Ureter (tissue), 1 donor: ENCODE measurements around the gene AMBRA1. TPM values are rescaled to one million over a fixed set of nuclear protein-coding genes. Genes with fewer than 3 reads are reported as not detected.

Experiments used
- DNase-seq: peaks from one replicate; pipeline ENCODE4 v3.0.0-alpha.2; 2020; ENCODE audit warnings: low spot score
- total RNA-seq: library from RNA; stranded (reverse); gene quantifications from one replicate; pipeline ENCODE4 v1.2.4, GENCODE V29; 2023
- donor health status: DM: yes; HTN: yes; CAD: no.

The AMBRA1 gene
- total RNA-seq, 1 donor from 2014 or later, result 56.0 TPM

DNA sequence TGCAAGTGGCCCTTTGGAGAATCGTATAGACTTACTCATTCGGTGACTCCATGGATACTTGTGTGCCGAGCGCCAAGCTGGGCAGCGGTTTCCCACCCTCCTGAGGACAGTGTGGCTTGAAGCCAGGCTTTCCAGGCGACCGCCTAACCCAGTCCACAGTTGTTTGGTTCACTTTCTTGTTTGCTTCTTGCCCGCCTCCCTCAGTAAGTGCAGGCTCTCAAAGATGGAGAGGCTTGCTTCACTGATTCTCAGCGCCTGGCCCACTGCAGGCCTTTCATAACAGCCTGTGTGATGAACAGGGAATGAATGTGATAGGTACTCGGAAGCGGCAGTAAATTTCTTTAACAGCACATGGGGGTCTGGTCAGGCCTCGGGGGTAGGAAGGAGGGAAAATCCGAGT, 223.6 kb downstream of the AMBRA1 start:
- DNase-seq, result no peak

DNA sequence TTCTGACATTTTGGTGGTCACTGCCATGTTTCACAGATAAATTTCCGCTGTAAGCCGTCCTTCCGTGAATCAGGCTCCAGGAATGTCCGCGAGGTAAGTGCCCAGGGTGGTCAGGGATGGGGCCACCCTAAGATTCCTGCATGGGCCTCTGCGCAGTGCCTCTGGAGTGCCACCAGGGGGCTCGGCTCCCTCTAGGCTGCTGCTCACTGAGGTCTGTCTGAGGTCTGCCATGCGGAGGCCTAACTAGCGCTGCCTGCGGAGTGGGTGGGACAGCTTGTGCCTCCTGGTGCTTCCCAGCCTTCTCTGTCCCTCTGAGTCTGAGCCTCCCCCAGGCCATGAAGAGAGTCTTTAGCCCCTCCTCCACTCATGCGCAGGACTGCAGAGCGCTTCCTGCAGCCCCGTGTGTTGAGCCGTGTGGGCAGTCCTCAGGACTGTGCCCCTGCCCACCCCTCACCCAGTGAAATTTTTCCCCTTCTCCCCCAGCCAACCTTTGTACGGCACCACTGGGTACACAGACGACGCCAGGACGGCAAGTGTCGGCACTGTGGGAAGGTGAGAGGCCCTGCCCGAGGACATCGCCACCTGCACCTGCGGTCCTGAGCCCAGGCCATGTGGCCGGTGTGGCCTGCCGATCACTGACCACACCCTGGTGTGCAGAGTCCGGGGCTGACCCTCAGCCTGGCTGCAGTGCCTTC, 224.2 kb downstream of the AMBRA1 start:
- DNase-seq, result no peak

DNA sequence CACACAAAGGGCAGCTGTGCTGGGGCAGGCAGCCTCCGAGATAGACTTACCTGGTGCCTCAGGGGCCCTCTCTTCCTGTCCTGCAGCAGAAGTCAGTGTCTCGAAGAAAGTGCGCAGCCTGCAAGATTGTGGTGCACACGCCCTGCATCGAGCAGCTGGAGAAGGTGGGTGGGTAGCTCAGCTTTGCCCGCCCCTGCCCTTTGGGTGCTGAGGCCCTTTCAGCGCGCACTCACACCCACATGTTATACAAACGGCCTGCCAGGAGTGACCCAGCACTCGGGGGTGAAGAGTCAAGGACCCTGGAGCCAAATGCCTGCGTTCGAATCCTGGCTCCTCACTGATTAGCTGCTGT, 225.9 kb downstream of the AMBRA1 start:
- no peak for DNase-seq

DNA sequence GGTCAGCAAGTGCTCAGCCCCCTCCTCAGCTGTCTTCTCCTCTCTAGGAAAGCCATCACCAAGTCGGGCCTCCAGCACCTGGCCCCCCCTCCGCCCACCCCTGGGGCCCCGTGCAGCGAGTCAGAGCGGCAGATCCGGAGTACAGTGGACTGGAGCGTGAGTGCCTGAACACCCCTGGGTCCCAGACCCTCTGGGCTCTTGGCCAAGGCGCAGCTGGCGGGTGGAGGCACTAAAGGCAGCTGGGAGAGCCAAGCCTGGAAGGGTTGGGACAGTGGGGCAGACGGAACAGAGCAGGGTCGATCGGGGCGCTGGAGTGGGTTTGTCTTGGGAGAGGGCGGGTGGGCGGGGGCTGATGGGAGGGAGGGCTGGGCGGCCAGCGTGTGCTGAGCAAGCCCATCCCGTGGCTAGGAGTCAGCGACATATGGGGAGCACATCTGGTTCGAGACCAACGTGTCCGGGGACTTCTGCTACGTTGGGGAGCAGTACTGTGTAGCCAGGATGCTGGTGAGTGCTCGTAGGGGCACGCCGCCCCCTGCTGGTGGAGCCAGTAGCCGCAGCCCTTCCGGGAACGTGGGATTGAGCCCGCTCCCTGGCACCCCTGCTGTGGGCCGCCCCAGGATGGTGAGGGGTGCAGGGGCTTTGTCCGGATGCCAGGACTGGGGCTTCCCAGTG, 226.4 kb downstream of the AMBRA1 start:
- no peak for DNase-seq

DNA sequence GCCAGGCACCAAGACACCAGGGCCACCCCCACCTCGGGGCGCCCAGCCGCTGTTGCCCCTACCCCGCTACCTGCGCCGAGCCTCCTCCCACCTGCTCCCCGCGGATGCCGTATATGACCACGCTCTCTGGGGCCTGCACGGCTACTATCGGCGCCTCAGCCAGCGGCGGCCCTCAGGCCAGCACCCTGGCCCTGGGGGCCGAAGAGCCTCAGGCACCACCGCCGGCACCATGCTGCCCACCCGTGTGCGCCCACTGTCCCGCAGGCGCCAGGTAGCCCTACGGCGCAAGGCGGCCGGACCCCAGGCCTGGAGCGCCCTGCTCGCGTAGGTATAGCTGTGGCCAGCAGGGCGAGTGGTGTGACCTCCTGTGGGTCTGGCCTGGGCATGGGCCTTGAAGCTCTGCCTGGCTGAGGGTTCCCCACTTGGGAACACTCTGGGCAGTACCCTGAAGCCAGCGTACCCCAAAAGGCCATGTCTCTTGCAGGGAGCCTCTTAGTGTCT, 227.1 kb downstream of the AMBRA1 start:
- no peak for DNase-seq

DNA sequence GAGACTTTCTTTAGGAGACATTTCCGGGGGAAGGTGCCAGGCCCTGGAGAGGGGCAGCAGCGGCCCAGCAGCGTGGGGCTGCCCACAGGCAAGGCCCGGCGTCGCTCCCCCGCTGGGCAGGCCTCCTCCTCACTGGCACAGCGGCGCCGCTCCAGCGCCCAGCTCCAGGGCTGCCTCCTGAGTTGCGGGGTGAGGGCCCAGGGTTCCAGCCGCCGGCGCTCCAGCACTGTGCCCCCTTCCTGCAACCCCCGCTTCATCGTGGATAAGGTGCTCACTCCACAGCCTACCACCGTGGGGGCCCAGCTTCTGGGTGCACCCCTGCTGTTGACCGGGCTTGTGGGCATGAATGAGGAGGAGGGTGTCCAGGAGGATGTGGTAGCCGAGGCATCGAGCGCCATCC, 227.6 kb downstream of the AMBRA1 start:
- DNase-seq, result no peak

DNA sequence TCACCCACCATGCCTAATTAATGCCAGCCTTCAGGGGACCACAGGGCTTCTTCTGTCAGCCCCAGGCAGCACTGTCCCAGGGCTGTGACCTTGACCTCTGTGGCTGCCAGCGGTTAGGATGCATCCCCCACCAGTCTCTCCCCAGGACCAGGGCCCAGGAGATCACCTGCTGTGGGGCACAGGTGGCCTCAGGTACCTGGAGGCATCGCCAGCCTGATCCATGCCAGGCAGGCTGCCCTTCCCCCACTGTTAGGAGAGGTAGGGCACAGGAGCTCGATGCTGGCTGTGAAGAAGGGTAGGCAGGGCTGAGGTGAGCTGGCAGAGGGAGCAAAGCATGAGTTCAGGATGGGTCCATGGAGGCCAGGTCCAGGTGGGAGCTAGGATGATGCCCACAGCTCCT, 229.0 kb downstream of the AMBRA1 start:
- no peak for DNase-seq

DNA sequence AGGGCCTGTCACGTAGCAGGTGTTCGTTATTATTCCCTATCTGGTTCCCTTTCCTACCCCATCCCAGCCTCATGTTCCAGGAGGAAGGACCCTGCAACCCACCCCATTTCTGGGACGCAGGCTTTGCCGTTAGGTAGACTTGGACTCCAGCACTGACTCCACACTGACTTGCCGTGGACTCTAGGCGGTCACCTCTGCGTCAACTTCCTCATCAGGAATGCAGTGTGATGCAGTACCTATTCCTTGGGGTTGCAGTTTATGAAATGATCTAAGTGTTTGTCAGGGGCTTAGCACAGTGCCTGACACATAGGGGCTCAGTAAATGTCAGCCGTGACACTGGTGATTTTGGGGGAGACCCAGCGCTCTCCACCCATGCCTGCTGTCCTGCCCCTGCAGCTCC, 229.8 kb downstream of the AMBRA1 start:
- DNase-seq, result no peak

DNA sequence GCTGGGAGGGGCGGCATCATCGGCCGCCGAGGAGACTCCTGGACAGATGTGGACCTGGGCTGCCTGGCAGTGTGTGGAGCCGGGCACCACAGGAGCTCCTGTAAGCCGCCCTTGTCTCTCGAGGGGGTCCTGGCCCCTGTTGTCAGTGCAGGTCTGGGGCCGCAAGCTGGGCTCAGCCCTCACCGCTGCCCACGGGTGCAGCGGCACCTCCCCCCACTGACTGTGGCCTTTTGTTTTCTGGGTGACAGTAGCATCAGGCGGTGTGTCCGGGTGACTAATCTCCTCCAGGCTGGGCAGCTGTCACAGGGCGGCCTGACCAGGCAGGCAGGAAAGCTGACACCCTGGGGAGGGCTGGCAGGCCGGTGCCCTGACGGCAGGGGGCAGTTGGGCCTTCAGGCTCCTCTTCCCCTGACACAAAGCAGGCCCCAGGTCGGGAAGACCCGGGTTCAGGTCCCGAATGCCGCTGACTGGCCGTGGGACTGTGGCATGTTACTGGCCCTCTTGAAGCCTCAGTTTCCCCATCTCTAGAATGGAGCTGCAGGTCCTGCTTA, 230.3 kb downstream of the AMBRA1 start:
- no peak for DNase-seq

DNA sequence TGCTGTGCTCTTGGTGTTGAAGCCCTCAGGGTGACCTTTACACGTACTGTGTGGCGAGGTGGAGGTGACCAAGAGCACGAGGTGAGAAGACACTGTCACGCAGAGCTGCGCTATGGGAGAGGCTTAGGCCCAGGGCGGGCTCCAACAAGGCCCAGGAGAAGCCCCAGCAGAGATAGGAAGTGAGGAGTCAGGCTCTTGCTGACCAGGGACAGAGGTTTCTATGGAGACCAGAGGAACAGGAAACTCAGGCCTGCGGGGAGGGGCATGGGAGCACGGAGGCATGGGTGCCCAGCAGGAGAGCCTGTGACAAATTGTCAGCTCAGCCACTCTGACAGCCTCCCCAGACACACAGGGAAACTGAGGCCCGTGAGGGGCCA, 230.8 kb downstream of the AMBRA1 start:
- DNase-seq, result peak; percentile 79

DNA sequence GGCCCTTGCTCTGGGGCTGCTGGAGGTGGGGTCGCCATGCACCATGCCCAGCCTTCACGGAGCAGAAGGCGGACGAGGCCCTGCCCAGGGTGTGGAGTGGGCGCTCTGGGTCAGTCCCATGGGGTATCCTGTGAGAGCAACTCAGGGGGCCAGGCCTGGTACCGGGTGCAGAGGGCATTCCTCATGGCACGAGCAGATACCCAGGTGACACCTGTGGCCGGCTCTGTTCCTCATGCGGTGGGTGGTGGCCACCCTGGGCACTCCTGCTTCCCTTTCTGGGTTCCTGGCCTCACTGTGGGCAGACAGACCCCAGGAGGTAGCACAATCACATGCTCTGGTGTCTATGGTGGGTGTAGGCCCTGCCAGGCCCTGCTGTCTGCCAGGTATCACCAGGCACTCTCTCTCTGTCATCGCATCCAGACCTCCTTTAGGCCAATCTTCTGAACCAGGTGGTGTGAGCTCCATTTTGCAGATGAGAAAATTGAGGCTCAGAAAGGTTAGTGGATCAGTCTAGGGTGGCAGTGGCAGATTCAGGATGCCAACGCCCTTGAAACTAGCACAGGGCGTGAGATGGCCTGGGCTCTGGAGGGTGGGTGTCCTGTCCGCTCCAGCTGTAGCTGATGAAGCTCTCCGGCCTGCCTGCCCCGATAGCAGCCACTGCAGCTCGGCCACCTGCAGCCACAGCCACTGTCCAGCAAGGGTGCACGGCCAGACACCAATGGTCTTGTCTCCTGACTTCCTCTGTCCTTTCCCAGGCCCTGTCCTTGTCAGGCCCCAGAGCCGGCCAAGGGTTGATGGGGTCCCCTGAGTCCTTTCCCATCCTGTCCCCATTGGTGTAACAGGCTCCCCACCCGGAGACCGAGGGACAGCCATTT, 231.4 kb downstream of the AMBRA1 start:
- no peak for DNase-seq

DNA sequence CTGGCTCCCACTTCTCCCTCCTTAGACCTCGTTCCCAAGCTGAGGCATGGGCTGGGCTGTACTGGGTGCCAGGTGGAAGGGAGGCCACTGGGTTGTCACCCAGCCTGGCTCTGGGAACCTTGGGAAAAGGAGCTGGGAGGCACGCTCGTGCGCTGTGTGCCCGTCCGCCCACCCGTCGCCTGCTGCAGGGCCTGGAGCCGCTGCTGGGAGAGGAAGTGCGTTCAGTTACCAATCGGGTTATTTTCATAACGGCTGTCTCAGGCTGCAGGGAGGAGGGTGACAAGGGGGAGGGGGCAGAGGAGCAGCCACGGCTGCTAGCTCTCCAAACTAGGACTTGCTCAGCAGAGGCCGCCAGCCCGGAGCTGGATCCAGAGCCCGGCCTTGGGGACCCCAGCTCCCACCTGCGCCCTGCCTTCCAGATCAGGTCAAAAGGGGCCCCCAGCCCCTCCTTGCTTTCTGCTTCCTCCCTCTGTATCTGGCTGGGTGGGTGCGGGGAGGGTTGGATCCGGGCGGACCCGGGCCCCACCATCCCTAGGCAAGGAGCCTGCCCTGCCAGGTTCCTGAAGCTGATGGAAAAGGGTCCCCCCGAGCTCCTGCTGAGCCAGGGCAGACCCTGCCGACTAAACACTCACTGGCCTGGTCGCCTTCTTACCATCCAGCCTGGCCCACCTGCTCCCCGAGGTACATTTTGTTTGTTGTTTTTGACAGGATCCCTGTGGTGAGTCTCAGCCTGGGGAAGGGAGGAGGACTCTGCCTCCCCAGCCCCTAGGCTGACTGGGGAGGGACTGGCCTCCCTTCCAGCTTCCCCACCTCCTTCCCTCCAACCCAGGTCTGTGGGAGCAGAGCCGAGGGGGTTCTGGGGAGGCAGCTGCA, 232.3 kb downstream of the AMBRA1 start:
- peak; percentile 69 for DNase-seq

DNA sequence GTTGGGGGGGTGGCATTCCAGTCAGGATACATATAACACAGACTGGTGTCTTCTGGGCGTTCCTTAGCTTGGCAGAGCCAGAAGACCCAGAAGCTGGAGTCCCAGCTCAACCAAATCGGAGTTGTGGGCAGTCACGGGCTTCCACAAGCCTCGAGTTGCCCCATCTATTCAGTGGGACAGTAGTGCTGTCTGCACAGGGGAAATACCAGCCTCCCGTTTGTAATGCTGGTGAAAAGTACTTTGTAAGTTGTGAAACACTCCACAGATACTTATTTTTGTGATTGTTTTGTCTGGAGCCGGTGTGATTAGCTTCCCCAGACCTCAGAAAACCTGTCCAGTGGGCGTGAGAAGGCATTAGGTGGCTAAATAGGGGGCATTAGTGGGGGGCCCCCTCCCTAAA, 232.9 kb downstream of the AMBRA1 start:
- no peak for DNase-seq

DNA sequence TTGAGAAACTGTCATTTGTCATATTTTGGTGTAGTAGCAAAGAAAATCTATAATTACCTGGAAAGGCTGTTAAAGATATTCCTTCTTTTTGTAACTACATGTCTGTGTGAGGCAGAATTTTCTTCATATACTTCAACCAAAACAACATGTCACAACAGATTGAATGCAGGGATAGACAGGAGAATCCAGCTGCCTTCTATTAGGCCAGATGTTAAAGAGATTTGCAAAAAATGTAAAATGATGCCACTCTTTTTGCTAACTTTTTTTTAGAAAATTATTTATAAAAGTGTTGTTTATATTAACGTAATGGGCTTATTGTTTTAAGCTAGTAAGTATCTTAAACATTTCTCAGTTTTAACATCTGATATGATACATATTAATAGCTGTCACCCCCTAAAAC, 233.9 kb downstream of the AMBRA1 start:
- DNase-seq, result no peak

DNA sequence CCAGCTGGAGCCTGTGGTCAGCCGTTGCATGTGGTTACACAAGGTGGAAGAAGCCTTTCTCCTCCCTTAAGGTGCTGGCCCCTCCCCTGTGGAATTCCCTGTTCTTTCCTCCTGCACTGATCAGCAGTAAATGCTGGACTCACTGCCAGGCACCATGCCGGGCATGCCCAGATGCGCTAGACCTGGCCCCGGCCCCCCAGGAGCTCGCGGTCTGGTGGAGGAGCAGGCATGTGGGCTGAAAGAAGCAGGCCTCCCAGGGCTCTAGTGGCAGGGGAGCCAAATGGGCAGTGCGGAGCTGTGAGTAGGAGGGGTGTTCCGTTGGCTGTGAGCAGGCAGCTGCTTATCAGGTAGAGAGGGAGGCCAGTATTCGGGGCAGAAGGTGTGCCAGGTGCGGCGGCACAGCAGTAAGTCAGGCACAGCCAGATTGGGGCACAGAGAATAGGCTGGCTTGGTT, 236.3 kb downstream of the AMBRA1 start:
- DNase-seq, result no peak

DNA sequence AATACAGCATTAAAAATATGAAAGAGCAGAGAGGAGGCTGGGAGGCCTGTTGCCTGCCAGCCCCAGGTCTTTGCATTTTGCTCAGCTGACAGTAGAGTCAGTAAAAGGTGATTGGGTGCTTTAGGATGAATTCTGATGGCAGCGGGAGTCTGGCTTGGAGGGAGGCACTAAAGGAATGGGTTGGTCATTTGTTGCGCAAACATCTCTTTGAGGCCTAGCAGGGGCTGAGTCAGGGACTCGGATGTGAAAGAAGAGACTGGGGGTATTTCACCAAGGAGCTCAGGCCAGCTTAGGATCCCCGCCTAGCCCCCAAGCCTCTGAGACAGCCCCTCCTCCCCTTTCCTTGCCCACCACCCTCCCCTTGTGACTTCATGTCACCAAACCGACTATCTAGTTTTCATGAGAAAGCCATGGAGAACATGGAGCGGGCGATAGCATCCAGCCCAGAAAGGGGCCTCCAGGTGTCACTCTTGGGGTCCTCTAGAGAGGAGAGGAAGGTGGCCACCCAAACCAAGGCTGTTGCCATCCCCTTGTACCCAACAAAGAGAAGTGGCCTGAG, 236.8 kb downstream of the AMBRA1 start:
- DNase-seq, result no peak

DNA sequence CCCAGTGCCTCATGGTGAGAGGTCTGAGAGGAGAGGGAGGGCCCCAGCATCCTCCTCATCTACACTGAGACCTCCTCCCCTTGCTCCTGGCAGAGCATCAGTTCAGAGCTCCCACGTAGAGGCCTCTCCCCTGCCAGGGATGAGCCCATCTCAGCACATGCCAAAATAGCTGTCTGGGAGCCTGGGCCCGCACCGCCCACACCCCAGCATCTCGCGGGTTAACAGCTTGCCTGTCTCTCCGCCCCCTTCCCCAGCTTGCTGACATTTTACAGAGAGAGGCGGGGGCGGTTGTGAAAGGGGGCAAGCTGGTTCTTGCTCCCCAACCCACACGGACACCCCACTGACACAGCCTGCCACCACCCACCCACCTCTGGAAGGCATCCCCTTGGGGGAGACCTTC, 240.1 kb downstream of the AMBRA1 start:
- DNase-seq, result no peak

DNA sequence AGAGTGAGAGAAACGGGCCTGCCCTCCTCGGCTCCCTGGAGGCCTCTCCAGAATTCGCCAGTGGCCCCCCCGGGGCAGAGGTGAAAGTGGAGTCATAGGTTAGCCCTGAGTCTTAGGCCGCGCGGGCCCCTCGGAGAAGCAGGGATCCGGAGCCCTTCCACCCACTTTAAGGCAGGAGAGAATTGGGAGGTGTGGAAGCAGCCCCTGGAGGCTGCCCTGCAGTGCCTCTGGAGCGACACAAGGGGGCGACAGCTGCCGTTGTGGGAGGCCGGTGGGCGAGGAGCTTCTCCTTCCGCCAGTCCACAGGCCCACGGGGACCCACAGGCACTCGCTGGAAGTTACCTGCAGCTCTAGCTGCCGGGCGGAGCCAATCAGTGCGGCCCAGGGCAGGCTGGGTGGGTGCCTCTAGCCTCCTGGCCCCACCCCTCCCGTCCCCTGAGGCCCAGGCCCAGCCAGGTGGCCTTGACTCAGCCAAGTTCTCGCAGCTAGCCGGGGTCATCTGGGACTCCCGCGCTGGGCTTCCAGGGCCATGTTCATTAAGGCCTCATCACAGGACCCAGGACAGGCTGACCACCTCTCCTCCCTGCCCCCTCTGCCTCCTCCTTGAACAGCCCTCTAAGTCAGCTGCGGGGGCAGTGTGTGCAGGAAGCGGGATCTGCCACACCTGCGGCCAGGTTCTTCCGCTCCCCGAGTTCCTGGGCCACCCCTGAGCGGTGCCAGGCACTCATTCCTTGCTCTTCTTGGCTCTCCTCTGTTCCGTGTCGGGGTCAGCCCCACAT, 241.6 kb downstream of the AMBRA1 start:
- DNase-seq, result no peak

DNA sequence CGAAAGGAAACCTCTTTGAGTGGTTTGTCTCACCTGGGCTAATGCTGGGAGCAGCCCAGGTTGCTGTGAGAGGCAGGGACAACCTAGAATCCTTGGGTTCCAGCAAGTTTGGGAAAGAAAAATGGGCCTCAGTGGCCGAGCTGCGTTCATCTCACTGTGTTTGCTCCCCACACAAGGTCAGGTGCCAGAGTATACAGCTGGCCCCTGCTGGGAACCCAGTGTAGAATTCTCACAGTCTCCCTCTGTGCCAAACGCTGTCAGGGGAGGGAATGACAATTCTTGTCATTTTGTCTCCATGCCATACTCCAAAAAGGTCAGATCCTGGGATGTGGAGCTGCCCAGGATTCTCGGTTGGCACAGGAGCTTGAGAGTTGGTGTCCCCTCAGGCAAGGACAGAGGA, 242.2 kb downstream of the AMBRA1 start:
- no peak for DNase-seq

DNA sequence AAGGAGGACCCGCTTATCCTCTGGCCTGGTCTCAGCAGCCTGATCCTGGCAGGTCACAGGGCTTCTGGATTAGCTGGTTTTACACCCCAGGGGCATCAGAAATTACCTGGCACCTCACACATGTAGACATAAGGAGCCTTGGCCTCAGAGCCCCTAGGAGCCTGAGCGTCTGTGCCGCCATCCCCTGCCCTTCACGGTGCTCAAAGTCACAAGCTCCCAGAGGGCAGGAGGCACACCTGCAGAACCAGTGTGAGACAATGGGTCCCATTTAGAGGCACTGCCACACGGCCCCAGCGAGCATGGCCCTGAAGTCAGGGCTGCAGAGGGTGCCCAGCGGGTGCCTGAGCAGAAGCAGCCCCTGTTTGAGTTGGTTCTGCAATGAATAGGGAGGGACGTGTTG, 242.7 kb downstream of the AMBRA1 start:
- DNase-seq, result no peak
